GM12864 (cell line): ENCODE measurements around the gene SORL1.

Experiments used
- DNase-seq: peaks from one replicate; pipeline ENCODE4 v3.0.0-alpha.2; 2011; ENCODE audit warnings: low read depth
- H3K4me3 ChIP-seq: 2 replicates; pipeline ENCODE4 v1.5.1; 2011; ENCODE audit warnings: mild to moderate bottlenecking, low read depth, low read length, control low read depth
- CTCF ChIP-seq: IDR thresholded peaks from 2 replicates; pipeline ENCODE4 v1.5.1; 2011; ENCODE audit warnings: low read depth, mild to moderate bottlenecking, moderate library complexity, low read length, control low read depth, inconsistent platforms; ENCODE audit errors: missing control alignments

SORL1 gene

DNA sequence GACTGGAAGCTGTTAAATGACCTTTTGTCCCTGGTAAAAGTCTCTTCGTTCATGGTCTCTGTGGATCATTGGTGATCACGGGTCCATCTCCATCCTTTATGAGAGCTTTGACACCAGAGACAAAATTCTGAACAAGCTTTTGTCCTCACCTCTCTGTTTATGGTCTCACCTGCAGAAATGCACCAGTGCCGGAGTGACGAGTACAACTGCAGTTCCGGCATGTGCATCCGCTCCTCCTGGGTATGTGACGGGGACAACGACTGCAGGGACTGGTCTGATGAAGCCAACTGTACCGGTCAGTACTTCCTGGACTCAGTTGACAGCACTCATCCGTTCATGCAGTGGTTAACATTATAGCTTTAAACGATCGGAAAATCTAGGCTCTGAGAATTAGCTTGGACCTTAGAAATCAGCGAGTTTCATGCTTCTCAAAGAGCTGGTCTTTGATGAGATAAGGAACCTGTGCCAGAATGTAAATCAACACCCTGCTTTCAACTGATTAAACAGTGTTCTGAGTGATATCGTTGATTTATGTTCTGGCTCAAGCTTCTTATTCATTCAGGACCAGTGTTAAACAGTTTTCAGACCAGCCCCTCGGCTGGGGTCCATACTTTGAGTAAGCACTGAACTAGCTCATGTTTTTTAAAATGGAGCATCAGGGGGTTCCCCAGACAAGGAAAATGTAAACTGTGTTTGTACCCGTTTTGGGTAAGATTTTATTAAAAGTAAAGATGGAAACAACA lies 125.2 kb downstream of the SORL1 start:
- TF ChIP-seq CTCF, result no peak

DNA sequence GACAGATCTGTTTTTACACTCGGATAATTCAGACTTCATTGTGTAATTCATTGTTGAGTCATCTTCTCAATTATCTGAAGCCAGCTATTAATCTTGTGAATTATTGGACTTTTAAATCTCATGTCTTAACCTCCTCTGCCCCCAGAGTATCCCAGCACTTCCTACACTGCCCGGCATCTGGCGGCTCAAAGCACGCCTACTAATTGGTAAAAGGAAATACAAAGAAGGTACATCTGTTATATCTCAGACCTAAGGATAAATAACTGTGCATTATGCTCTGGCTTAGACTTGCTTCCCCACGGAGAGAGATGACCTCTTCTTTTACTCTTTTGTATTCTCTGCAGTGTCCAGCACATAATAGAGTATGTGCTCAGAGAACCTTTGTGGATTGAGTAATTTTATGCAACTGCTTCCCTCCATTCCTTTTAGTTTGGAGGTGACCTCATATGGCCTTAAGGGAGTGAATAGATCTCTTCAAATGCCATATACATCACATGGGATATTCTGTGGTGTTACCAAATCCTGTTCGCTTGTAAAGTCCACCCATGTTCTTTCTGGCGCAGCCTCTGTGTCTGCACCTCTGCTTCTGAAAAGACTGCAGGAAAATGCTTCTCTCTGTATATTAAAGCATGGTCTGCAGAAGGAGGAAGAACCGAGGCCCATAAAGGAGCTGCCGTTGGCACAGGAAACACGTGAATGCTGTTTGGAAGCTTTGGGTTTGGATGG lies 126.3 kb downstream of the SORL1 start:
- DNase-seq, result no peak
- no peak overlapping the region for H3K4me3 ChIP-seq
- no peak for TF ChIP-seq CTCF

More for the DNA sequence above, 125.2 kb downstream of the SORL1 start:
- H3K4me3 ChIP-seq, result no peak overlapping the region
- no peak for DNase-seq

GRCh38 chr11:121580154-121580553 lies 128.0 kb downstream of the SORL1 start:
- H3K4me3 ChIP-seq, result no peak overlapping the region
- DNase-seq, result no peak
- no peak for TF ChIP-seq CTCF

GRCh38 chr11:121581607-121582006 lies 129.5 kb downstream of the SORL1 start:
- no peak overlapping the region for H3K4me3 ChIP-seq
- TF ChIP-seq CTCF, result no peak
- no peak for DNase-seq

DNA sequence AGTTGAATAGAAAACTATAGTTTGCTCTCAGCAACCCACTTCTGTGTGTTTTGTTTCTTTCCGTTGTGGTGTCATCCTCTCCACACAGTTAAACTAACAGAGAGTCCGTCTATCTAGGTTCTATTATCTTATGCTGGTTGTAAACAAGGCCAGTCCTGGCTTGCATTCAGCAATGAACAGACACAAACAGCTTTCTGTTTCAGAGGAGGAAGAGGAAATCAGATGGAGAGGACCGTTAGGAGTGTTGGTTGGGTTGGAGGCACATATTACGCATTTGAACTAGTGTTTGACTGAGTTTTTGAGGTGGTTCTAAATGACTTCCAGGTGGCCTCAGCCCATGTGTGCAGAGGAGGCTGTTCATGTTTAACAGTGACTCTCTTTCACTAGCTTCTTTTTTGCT lies 130.2 kb downstream of the SORL1 start:
- no peak for DNase-seq
- H3K4me3 ChIP-seq, result no peak overlapping the region
- no peak for TF ChIP-seq CTCF

- DNase-seq, result no peak
- no peak for TF ChIP-seq CTCF
- no peak overlapping the region for H3K4me3 ChIP-seq
Observed at GRCh38 chr11:121583825-121584224, 131.7 kb downstream of the SORL1 start.
